H7 (cell line): Measurements from ENCODE around the gene HLF. TPM values are rescaled to one million over a fixed set of nuclear protein-coding genes. Genes with fewer than 3 reads are reported as not detected.

ENCODE experiments used
- DNase-seq: peaks from one replicate; pipeline ENCODE4 v3.0.0; 2012
- H3K27me3 ChIP-seq: 2 replicates; pipeline ENCODE4 v1.6.0; 2011; ENCODE audit warnings: mild to moderate bottlenecking, low read length; ENCODE audit not compliant: control insufficient read depth, insufficient read depth
- H3K36me3 ChIP-seq: replicated peaks from 2 replicates; pipeline ENCODE4 v1.5.1; 2011; ENCODE audit warnings: low read length; ENCODE audit not compliant: control insufficient read depth, insufficient read depth
- H3K4me3 ChIP-seq: 2 replicates; pipeline ENCODE4 v1.5.1; 2011; ENCODE audit warnings: low read depth, mild to moderate bottlenecking, control low read depth, low read length, moderate library complexity; ENCODE audit not compliant: insufficient read depth
- total RNA-seq: library from RNA; depleted of rRNA; stranded (reverse); fragments of >200 nt; shearing (Covaris generic); gene quantifications from 2 replicates; pipeline ENCODE4 v1.2.3, GENCODE V29; 2014

The HLF gene
- total RNA-seq, 1 experiment from 2014 or later = 0.55 TPM

DNA sequence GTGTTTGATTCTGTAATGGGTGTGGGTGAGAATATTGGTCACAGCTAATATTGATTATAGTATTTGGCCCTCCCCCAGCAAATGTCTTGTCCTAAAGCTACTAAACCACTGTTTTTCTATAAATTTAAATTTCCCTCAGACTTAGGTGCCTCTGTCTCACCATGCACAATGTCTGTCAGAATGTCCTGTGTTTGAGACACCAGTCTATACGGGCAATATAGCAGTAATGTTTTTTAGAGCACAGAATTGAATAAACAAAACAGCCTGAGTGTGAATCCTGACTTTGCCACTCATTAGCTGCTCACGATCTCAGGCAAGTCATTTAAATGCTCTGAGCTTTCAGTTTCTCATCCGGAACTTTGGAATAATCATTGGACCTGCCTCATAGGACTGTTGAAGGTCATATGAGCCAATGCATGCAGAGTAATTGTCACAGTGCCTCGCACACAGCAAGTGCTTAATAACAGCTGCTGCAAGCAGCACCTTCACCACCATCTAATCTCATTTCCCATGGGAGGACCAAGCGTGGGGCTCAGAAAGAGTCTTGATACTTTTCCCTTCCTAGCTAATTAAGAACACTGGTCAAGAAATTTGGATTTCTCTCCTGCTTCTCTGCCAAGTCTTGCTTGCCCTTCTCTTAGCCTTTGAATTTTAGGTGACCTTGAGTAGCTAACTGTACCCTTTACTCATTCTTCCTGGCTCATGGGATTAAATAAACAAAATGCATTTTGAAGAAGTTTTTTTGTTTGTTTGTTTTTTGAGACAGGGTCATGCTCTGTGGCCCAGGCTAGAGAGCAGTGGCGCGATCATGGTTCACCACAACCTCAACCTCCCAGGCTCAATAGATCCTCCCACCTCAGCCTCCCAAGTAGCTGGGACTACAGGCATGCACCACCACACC lies 9.8 kb downstream of the HLF start:
- DNase-seq = no peak
- H3K27me3 ChIP-seq = peaks cover 1% of the 10 kb centered on the region; the same call in 1 of the 2 replicates

DNA sequence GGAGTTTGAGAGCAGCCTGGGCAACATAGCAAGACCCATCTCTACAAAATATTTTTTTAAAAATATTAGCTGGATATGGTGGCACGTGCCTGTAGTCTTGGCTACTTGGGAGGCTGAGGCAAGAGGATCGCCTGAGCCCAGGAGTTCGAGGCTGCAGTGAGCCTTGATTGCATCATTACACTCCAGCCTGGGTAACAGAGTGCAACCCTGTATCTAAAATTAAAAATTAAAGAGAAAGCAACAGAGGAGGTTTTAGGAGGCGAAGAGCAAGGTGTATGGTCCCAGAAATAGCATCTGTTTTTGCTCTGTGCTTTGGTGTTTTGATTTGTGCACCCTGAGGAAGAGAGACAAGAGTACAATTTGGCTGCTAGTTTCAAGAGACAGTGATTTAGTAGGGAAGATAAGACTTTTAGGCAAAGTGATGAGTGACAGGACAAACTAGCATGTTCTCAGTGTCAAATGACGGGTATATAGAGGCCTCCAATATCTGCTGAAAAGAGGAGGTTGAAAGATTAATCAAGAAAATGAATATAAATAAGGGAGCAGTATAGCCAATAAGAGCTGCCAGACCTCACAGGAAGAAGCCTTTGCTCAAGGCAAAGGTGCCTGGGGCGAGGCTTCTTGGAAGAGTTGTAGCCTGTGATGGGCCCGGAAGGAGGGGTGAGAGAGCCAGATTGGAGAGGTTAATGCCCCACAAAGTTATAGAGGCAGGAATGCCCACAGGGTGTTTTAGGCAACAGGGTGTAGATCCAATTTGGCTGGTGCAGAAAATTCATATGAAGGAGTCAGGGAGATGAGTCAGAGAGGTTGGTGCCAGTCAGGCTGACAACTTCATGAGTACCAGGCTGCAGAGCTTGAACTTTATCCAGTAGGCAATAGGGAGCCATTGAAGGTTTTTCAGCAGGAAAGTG lies 11.4 kb downstream of the HLF start:
- no peak for DNase-seq
- no peaks in the 10 kb centered on the region for H3K36me3 ChIP-seq
- H3K27me3 ChIP-seq = no peaks in the 10 kb centered on the region
- no peak overlapping the region for H3K4me3 ChIP-seq

More for the DNA sequence above, 9.8 kb downstream of the HLF start:
- Histone ChIP-seq H3K36me3 (no peaks in the 10 kb centered on the region), H3K4me3 (no peak overlapping the region)

- Histone ChIP-seq H3K36me3 (no peaks in the 10 kb centered on the region), H3K4me3 (no peak overlapping the region), H3K27me3 (no peaks in the 10 kb centered on the region)
- DNase-seq = no peak
These were observed 13.6 kb downstream of the HLF start for GRCh38 chr17:55278173-55278961.

DNA sequence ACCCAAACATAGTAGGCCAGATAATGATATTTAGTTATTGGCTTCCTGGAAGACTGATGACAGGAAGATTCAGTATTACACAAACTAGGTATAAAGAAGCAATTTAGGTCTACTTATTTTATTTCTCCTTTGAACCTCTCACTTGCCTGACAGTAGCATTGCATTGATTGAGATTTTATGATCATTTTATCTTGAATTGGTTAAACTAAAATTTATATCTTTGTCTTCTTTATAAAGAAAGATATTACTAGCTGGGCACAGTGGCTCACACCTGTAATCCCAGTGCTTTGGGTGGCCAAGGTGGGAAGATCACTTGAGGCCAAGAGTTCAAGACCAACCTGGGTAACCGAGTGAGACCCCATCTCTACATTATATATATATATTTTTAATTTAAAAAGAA lies 14.4 kb downstream of the HLF start:
- Histone ChIP-seq H3K36me3 (no peaks in the 10 kb centered on the region), H3K4me3 (no peak overlapping the region), H3K27me3 (no peaks in the 10 kb centered on the region)
- no peak for DNase-seq

- no peak for DNase-seq
- no peak overlapping the region for H3K4me3 ChIP-seq
- no peaks in the 10 kb centered on the region for H3K36me3 ChIP-seq
- no peaks in the 10 kb centered on the region for H3K27me3 ChIP-seq
These were observed 15.0 kb downstream of the HLF start for GRCh38 chr17:55279788-55280187.

DNA sequence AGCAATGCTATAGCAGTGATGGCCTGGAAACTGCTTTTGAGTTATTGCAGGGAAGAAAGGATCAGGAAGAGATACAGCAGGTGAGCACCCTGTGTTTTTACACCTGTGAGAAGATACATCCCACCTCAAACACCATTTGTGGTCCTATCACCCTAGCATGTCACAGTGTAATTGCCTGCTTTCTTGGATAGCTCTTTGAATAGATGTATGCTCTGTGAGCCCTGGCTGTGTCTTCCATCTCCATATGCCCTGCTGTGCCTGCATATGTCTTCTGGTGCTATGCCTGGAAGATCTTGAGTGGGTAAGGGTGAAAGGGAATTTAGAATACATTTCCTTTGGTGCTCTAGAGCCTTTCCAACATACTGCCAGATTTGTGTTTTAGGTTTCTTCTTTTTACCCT lies 15.5 kb downstream of the HLF start:
- no peak overlapping the region for H3K4me3 ChIP-seq
- DNase-seq = no peak
- H3K36me3 ChIP-seq = no peaks in the 10 kb centered on the region
- no peaks in the 10 kb centered on the region for H3K27me3 ChIP-seq

DNA sequence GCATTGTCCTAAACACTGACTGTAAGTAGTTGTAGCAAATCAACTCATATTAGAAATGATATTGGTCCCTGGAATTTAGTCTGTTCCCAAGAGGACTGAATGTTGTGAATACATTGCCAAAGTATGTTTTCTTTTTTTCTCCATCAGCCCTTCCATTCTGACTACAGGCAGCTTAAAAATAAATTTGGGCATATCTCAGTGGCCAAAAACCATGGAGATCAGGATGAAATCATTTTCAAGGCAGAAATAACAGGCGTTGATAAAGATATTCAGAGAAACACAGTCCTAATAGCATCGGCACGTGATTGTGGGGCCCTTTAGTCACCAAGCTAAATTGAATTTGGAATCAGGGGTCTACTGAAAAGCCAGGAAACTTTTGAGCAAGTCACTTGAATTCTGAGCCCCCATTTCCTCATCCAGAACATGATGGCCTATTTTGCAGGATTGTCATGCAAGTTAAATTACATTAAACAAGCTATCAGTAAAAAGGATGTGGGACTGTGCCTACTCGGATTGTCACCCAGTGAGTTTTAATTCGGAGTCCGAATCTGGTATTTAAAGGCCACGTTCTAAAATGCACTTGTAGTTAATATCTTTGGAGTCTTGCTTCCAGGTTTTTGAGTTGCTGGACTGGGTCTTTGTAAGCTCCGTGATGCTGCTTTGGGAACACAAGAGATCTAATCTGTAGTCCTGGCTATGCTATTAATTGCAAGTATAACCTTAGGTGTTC lies 17.1 kb downstream of the HLF start:
- DNase-seq = no peak
- Histone ChIP-seq H3K27me3 (no peaks in the 10 kb centered on the region), H3K36me3 (no peaks in the 10 kb centered on the region), H3K4me3 (no peak overlapping the region)

GRCh38 chr17:55282379-55282702 lies 17.6 kb downstream of the HLF start:
- no peaks in the 10 kb centered on the region for H3K27me3 ChIP-seq
- no peak overlapping the region for H3K4me3 ChIP-seq
- no peaks in the 10 kb centered on the region for H3K36me3 ChIP-seq
- DNase-seq = no peak

GRCh38 chr17:55282741-55283140 lies 18.0 kb downstream of the HLF start:
- no peaks in the 10 kb centered on the region for H3K36me3 ChIP-seq

GRCh38 chr17:55283256-55283965 lies 18.7 kb downstream of the HLF start:
- Histone ChIP-seq H3K4me3 (no peak overlapping the region), H3K36me3 (no peaks in the 10 kb centered on the region), H3K27me3 (no peaks in the 10 kb centered on the region)
- DNase-seq = no peak

More at GRCh38 chr17:55282741-55283140, 18.0 kb downstream of the HLF start:
- H3K4me3 ChIP-seq = no peak overlapping the region
- DNase-seq = no peak
- H3K27me3 ChIP-seq = no peaks in the 10 kb centered on the region

DNA sequence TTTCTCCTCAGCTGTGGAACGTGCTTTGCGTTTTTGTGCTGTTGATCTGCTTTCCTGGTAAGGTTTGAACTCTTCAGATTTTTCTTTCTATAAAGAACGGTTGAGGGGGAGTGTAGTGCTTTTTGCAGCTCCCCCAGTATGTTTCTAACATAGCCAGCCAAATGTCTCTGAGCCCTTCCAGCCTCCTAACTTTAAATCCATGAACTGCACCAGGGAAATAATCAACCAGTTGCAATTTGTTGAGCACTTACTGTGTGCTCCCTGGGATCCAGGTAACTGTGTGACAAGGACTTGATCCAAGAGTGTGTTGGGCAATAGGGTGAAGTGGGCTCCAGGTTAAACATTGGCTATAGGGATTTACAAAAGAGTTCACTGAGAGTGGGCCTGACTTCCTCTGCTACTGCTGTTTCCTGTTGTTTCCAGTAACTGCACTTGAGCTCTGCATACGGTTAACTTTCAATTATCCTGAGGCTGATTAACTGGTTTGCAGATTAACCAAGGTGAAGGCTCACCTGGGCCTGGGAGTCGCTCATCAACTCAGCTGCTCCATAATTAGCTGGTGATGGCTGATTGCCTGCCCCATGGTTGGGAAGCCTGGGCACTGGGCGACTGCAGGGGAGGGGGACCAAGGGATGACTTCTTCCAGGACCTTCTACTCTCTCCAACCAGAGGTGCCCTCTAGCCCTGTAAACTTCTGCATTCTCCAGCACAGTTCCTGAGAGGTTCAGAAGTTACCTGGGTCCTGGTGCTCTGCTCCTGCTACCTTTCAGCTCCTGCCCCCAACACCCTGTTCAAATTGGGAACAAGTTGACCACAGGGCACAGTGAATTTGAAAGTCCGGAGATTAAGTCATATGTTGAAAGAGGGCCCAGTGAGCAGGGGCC lies 19.5 kb downstream of the HLF start:
- H3K27me3 ChIP-seq = no peaks in the 10 kb centered on the region
- H3K4me3 ChIP-seq = no peak overlapping the region
- DNase-seq = no peak
- no peaks in the 10 kb centered on the region for H3K36me3 ChIP-seq

DNA sequence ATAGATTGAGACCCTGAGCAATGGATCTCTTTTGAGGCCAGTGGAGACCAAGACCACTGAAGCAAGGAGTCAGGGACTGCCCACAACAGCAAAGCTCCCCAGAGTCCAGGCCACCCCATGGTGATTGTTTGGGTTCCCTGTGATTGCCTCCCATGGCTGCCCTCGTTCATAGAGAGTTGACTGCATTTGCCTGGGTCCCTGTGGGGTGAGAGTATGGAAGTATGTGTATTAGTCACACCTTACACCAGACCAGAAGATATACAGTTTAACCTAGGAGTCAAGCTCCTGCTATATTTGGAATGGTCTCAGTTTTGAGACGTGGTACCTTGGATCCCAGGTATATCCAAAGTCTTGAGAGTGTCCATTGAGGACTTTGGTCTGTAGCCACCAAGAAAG lies 20.2 kb downstream of the HLF start:
- H3K36me3 ChIP-seq = no peaks in the 10 kb centered on the region
- no peak overlapping the region for H3K4me3 ChIP-seq
- no peak for DNase-seq
- no peaks in the 10 kb centered on the region for H3K27me3 ChIP-seq
